Left ventricle myocardium inferior (tissue), 1 donor: ENCODE results near the gene HNRNPL. TPM values are rescaled to one million over a fixed set of nuclear protein-coding genes. Genes with fewer than 3 reads are reported as not detected.

Source experiments
- DNase-seq: peaks from one replicate; pipeline ENCODE4 v3.0.0-alpha.2; 2020
- H3K27ac ChIP-seq: fragments of 200-600 bp; replicated peaks from 2 replicates; pipeline ENCODE4 v1.8.0; 2021
- H3K27me3 ChIP-seq: fragments of 200-600 bp; 2 replicates; pipeline ENCODE4 v1.8.0; 2021; ENCODE audit warnings: low read depth
- H3K36me3 ChIP-seq: fragments of 200-600 bp; 2 replicates; pipeline ENCODE4 v1.8.0; 2021
- H3K4me1 ChIP-seq: fragments of 200-600 bp; 2 replicates; pipeline ENCODE4 v1.8.0; 2021
- H3K4me3 ChIP-seq: fragments of 200-600 bp; 2 replicates; pipeline ENCODE4 v1.8.0; 2021; ENCODE audit warnings: mild to moderate bottlenecking, moderate library complexity
- H3K9me3 ChIP-seq: fragments of 200-600 bp; replicated peaks from 2 replicates; pipeline ENCODE4 v1.8.0; 2021
- CTCF ChIP-seq: fragments of 200-600 bp; IDR thresholded peaks from 2 replicates; pipeline ENCODE4 v1.8.0; 2021; ENCODE audit warnings: antibody characterized with exemption, mild to moderate bottlenecking, borderline replicate concordance
- intact Hi-C: fragments of 100-400 bp; cut with micrococcal nuclease; formaldehyde crosslinking; loops from one replicate; pipeline ENCODE4 v1.11.0; 2022
- total RNA-seq: library from RNA; stranded (reverse); fragmentation: NEBNext Ultra II Directional; extraction: Animal tissue kit (Norgen Biotek cat#: 25700); gene quantifications from one replicate; pipeline ENCODE4 v1.2.1, GENCODE V29; 2021
- donor health status: DM: no; HTN: yes; CAD: no; lungs with severe emphysema.

Gene HNRNPL
- total RNA-seq, 1 donor from 2014 or later, result 140 TPM

DNA sequence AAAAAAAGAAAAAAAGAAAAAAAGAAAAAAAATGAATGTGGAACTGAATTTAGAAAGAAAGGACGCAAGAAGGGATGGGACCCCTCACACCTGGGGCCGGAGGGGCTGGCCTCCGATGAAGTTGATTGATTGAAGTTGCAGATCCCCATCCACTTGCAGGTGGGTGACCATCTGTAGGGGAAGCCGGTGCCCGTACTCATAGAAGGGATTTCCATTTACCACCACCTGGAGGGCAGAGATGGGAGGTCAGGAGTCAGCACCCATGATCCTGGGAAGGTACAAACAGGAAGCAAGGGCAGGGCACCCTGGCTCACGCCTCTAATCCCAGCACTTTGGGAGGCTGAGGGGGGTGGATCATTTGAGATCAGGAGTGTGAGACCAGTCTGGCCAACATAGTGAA lies 43.4 kb downstream of the HNRNPL start:
- Histone ChIP-seq H3K27ac (no peak overlapping the region), H3K27me3 (no peaks in the 10 kb centered on the region), H3K9me3 (no peaks in the 10 kb centered on the region), H3K36me3 (peaks cover 7% of the 10 kb centered on the region), H3K4me3 (no peak overlapping the region), H3K4me1 (peaks cover 10% of the 10 kb centered on the region)
- DNase-seq, result no peak
- no peak for TF ChIP-seq CTCF
- intact Hi-C loops, result no loop called here

- H3K27me3 ChIP-seq, result no peaks in the 10 kb centered on the region
- H3K36me3 ChIP-seq, result peaks cover 11% of the 10 kb centered on the region
- intact Hi-C loops, result no loop called here
- no peak for TF ChIP-seq CTCF
- no peak for DNase-seq
- H3K4me3 ChIP-seq, result no peak overlapping the region
- peaks cover 10% of the 10 kb centered on the region for H3K4me1 ChIP-seq
- no peaks in the 10 kb centered on the region for H3K9me3 ChIP-seq
- H3K27ac ChIP-seq, result peak overlapping the region; percentile 23
These were observed 44.6 kb downstream of the HNRNPL start for GRCh38 chr19:38805180-38805579.

GRCh38 chr19:38803543-38803942 lies 46.2 kb downstream of the HNRNPL start:
- Histone ChIP-seq H3K27me3 (no peaks in the 10 kb centered on the region), H3K9me3 (no peaks in the 10 kb centered on the region), H3K4me1 (peaks cover 10% of the 10 kb centered on the region), H3K27ac (no peak overlapping the region), H3K36me3 (peaks cover 11% of the 10 kb centered on the region), H3K4me3 (no peak overlapping the region)
- DNase-seq, result no peak
- TF ChIP-seq CTCF, result no peak
- intact Hi-C loops, result no loop called here

DNA sequence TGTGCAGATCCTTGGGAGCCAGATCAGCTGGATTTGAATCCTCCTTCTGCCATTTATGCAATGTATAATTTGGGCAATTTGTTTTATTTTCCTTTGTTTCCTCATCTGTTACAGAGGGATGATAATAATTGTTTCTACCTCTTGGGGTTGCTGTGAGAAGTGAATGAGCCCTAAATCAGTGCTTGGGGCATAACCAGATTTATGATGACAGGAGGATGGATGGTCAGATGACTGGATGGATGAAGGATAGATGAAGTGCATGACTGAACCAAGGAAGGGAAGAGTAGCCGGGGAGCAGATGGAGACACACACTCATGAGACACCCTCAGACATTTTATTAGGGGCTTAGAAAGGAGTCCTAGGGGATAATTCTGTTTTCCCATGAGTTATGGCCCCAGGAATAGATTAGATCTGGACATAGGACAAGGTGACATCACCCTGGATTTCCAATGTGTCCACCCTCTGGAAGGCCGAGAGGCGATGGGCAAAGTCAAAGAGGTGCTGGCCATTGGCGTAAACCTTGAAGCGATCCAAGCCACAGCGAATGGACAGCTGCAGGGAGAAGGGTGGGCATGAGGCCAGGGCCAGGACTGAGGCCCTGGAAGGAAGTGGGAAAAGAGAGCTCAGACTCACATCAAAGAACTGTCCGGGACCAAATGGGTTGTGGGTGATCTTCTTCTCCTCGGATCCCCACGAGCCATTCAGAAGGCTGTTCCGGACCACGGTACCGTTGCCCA lies 48.3 kb downstream of the HNRNPL start:
- Histone ChIP-seq H3K36me3 (peaks cover 11% of the 10 kb centered on the region), H3K27ac (no peak overlapping the region), H3K9me3 (no peaks in the 10 kb centered on the region), H3K4me1 (peaks cover 10% of the 10 kb centered on the region), H3K4me3 (no peak overlapping the region), H3K27me3 (no peaks in the 10 kb centered on the region)
- no peak for DNase-seq
- no peak for TF ChIP-seq CTCF
- intact Hi-C loops, result no loop called here

- H3K27ac ChIP-seq, result no peak overlapping the region
- H3K4me3 ChIP-seq, result no peak overlapping the region
- DNase-seq, result no peak
- intact Hi-C loops, result no loop called here
- peaks cover 11% of the 10 kb centered on the region for H3K36me3 ChIP-seq
- no peaks in the 10 kb centered on the region for H3K27me3 ChIP-seq
- TF ChIP-seq CTCF, result no peak
- peaks cover 10% of the 10 kb centered on the region for H3K4me1 ChIP-seq
- H3K9me3 ChIP-seq, result no peaks in the 10 kb centered on the region
These were observed 49.0 kb downstream of the HNRNPL start for GRCh38 chr19:38800577-38801347.
